ENCODE results near the gene EVC2. TPM values are rescaled to one million over a fixed set of nuclear protein-coding genes. Genes with fewer than 3 reads are reported as not detected.

Gene EVC2
- total RNA-seq, 3 donors from 2014 or later, result 16.0 to 19.5 (median 17.7) TPM

GRCh38 chr4:5626913-5627312 lies 81.4 kb downstream of the EVC2 start:
- TF ChIP-seq POLR2A (IDR thresholded peaks at IDR 0.05) (no peak), POLR2AphosphoS5 (IDR thresholded peaks at IDR 0.05) (no peak), CTCF (IDR thresholded peaks at IDR 0.05) (no peak)
- intact Hi-C loops (cut with DNase I; ENCODE audit: low total_unique reads), result no loop called here

GRCh38 chr4:5622596-5622995 lies 85.8 kb downstream of the EVC2 start:
- peaks cover 3% of the 10 kb centered on the region for H3K36me3 ChIP-seq
- TF ChIP-seq POLR2A (IDR thresholded peaks at IDR 0.05), result no peak
- no peak for TF ChIP-seq POLR2AphosphoS5 (IDR thresholded peaks at IDR 0.05)
- no peak for TF ChIP-seq CTCF (IDR thresholded peaks at IDR 0.05)

More at GRCh38 chr4:5626913-5627312, 81.4 kb downstream of the EVC2 start:
- no peaks in the 10 kb centered on the region for H3K9me3 ChIP-seq
- H3K4me3 ChIP-seq, result no peak overlapping the region
- DNase-seq (ENCODE audit: low spot score in 2 of 2), result no peak
- H3K27ac ChIP-seq, result no peak overlapping the region
- H3K4me1 ChIP-seq, result no peaks in the 10 kb centered on the region
- peaks cover 34% of the 10 kb centered on the region for H3K36me3 ChIP-seq
- no peaks in the 10 kb centered on the region for H3K27me3 ChIP-seq

GRCh38 chr4:5619913-5620625 lies 88.3 kb downstream of the EVC2 start:
- H3K4me1 ChIP-seq, result no peaks in the 10 kb centered on the region
- no peak for DNase-seq (ENCODE audit: low spot score in 2 of 2)
- TF ChIP-seq CTCF (IDR thresholded peaks at IDR 0.05), result no peak
- TF ChIP-seq POLR2A (IDR thresholded peaks at IDR 0.05), result no peak
- no peak for TF ChIP-seq POLR2AphosphoS5 (IDR thresholded peaks at IDR 0.05)
- H3K27me3 ChIP-seq, result no peaks in the 10 kb centered on the region
- no peak overlapping the region for H3K4me3 ChIP-seq
- H3K36me3 ChIP-seq, result no peaks in the 10 kb centered on the region
- intact Hi-C loops (cut with DNase I; ENCODE audit: low total_unique reads), result no loop called here
- H3K9me3 ChIP-seq, result no peaks in the 10 kb centered on the region
- H3K27ac ChIP-seq, result no peak overlapping the region

More at GRCh38 chr4:5622596-5622995, 85.8 kb downstream of the EVC2 start:
- no peak overlapping the region for H3K27ac ChIP-seq
- H3K9me3 ChIP-seq, result no peaks in the 10 kb centered on the region
- no peak overlapping the region for H3K4me3 ChIP-seq
- intact Hi-C loops (cut with DNase I; ENCODE audit: low total_unique reads), result no loop called here
- H3K4me1 ChIP-seq, result no peaks in the 10 kb centered on the region
- no peak for DNase-seq (ENCODE audit: low spot score in 2 of 2)
- no peaks in the 10 kb centered on the region for H3K27me3 ChIP-seq

DNA sequence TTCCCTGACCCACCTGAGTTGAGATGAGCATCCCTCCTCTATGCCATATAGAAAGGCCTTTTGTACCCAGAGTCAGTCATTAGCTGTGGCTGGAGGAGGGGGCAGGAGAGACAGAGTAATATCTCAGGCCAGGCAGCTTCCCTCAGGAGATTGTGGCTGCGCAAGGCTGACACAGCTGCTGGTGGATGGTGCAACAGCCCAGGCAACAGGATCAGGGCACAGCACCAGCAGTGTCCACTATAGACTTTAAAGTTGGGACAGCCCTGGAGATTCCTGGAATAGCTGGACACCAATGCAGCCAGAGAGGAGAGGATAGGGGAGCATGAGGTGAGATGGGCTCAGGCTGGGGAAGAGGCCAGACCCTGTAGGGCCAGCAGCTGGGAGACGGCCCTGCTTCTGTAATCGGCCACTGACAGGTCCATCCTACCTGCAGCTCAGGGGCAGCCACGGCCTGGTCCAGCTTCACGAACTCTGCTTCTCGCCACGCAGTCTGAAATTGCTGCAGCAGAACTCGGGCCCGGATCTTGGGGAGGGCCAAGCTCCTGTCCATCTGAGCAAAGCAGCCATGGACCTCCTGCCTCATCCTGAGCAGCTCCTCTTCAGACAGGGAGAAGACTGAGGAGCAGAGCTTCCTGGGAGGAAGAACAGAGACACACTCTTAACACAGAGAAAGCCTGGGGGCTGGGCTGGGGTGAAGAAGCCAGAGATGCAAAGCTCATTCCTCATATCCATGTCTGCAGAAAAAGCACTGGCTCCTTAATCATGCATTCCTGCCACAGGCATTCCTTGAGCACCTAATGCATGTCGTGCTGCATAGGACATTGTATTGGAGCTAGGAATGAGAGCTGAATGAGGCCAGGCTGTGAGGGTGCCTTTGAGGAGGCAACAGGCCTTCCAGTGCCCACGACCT lies 90.1 kb downstream of the EVC2 start:
- no peaks in the 10 kb centered on the region for H3K9me3 ChIP-seq
- no peaks in the 10 kb centered on the region for H3K4me1 ChIP-seq
- H3K4me3 ChIP-seq, result no peak overlapping the region
- intact Hi-C loops (cut with DNase I; ENCODE audit: low total_unique reads), result no loop called here
- H3K36me3 ChIP-seq, result no peaks in the 10 kb centered on the region
- no peaks in the 10 kb centered on the region for H3K27me3 ChIP-seq
- no peak overlapping the region for H3K27ac ChIP-seq
- TF ChIP-seq CTCF (IDR thresholded peaks at IDR 0.05) (no peak), POLR2A (IDR thresholded peaks at IDR 0.05) (no peak), POLR2AphosphoS5 (IDR thresholded peaks at IDR 0.05) (no peak)
- no peak for DNase-seq (ENCODE audit: low spot score in 2 of 2)
